HG03469 (cell line): ENCODE data around the gene AGT.
"Not testable (repeated sequence)": the region's sequence is repeated elsewhere in the genome, so short reads cannot be mapped to it uniquely, and the experiment has no call there.

ENCODE experiments used
- ATAC-seq: cut with Tn5 transposase; IDR thresholded peaks from one replicate; pipeline ENCODE4 v1.9.1; 2021; ENCODE audit warnings: mild to moderate bottlenecking, moderate library complexity, moderate number of reproducible peaks; ENCODE audit not compliant: unreplicated experiment

AGT gene

DNA sequence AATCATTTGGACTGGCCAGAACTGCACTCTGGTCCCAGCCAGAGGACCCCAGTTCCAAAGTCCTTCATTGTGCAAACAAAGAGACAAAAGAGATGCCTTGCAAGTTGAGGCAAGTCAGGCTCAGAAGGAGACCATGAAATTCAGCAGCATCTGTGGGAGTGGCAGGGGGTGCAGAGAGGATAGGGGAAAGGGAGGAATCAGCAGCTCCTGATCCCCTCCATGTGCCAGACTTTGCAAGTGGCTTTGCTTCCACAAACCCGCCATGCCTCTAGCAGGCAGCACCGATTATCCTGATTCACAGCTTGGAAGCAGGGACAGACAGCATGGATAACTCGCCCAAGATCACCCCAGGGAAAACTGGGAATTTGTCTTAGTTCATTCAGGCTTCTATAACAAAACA, 31.1 kb upstream of the AGT start:
- no peak for ATAC-seq

DNA sequence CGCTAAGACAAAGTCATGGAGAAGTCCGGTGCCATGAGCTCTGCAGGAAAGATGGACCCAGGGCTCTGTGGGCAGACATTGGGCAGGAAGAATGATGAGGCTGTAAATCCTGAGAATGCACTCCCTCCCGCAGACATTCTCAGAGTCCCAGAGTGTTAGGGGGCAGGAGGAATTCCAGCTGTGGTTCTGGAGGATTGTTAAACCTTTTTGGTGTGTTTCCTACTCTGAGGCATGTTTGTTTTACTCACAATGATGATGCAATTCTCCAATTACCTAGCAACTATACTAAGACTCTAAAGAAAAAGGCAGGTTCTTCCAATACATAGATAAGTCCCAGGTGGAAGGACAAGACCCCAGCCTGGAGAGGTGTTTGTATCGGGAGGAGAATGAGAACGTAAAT, 30.5 kb upstream of the AGT start:
- no peak for ATAC-seq

DNA sequence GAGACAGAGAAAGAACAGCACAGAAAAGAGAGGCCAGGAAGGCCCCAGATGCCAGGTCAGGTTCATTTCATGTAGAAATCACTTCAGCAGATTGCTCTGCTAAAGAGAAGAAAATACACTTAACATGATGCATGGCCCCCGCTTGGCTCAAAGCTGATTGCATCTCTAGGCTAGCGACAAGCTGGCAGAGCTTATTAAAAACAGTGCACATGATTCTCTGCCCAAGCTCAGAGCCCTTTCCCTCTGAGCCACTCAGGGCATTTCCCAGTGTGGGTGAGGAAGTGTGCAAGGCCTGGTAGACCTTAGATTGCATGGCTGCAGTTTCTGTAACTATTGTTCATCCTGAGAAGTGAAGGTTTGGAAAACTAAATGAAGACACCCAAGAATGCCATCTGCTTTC, 30.0 kb upstream of the AGT start:
- no peak for ATAC-seq

DNA sequence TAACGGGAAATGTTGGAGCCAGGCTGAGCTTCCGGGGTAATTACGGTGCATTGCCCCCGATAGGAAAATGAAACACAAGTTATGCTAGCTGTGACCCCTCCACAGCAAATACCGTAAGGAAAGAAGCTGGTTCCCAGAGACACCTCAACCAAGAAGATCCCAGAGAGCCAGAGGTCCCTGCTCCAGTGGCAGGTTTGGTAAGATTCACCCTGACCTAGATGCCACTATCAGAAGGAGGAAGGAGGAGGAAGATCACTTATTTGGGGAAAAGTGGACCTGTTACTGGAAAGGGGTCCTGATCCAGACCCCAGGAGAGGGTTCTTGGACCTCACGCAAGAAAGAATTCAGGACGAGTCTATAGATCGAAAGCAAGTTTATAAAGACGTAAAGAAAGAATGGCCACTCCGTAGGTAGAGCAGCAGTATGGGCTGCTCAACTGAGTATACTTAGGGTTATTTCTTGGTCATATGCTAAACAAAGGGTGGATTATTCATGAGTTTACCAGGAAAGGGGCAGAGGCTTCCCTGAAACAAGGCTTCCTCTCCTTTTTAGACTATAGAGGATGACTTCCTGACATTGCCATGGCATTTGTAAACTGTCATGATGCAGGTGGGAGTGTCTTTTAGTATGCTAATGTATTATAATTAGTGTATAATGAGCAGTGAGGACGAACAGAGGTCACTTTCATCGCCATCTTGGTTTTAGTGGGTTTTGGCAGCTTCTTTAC, 25.8 kb upstream of the AGT start:
- ATAC-seq, result no peak

DNA sequence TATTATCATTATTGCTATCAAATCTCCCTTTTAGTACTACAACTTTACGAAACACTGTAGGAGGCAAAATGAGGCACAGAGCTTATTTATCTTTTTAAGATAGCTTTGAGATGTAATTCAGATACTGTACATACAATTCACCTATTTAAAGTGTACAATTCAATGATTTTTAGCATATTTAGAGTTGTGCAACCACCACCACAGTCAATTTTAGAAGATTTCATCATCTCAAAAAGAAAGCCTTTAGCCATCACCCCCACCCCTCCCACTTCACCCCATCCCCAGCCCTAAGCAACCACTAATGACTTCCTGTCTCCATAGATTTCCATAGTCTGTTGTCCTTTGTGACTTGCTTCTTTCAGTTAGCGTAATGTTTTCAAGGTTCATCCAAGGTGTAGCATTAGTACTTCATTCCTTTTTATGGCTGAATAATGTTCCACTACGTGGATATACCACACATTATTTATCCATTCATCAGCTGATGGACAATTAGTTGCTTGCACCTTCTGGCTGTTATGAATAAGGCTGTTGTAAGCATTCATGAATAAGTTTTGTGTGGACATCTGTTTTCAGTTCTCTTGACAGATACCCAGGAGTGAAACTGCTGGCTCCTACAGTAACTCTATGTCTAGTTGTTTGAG, 23.8 kb upstream of the AGT start:
- ATAC-seq, result no peak

DNA sequence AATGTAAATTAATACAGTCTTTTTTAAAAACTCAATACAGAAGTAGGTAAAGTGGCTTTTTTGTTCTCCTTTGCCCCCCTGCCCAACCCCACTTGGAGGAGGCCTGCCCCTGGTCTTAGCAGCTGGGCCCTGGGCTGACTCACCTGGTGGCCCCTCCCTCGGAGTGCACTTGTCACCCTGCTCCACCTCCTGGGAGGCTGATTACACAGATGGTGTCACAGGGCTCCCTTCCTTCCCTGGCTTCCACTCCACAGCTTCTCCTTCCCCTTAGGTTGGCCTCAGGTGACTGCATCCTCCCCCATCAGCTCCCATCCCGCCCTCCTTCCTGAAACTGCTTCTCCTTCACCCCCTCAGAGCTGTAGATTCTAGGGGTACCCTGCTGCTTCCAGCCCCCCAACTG, 21.5 kb upstream of the AGT start:
- ATAC-seq, result no peak

DNA sequence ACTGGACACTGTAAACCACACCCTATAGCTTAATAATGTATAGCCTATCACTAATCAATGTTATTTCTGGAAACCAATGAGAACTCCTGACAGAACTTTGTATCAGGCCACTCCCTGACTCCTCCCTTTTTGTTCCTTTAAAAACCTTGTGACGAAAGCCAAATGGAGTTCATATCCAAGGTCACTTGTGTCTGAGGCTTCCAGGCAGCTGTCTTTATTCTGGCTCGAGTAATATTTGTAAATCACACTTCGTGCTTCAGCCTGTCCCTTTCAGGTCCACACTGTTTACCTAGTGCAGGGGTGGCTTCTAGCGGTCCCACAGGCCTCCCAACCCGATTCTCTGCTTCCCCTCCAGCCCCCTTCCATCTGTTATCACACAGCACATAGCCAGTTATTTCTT, 17.1 kb upstream of the AGT start:
- ATAC-seq, result no peak

DNA sequence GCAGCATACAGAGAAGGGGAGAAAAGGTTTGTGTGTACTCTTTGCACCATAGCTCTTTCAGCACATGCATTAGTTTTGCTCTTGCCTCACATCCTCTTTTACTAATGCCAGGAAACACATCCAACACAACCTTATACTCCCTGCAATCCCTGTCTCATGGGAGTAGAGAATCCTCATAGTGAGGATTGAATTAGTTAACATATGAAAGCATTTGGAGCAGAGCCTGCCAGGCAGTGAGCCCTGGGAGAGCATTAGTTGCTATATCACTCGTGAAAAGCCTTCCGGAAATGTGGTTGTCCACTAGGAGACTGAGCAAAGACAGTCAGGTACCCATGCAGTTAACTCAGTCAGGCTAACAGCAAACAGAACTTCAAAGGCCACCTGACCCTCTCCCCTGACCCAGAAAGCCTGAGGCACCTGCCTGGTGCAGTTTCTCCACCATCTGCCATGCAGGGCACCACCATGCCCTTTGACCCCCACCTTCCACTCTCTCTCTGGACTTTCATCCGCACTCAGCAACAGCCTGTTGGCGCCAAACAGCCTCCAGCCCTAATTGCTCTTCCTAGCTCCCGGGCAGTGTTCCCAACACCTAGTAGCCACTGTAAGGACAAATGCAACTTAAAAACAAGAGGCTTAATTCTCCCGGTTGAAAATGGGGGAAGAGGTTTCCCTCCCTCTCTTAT, 14.9 kb upstream of the AGT start:
- ATAC-seq, result no peak

DNA sequence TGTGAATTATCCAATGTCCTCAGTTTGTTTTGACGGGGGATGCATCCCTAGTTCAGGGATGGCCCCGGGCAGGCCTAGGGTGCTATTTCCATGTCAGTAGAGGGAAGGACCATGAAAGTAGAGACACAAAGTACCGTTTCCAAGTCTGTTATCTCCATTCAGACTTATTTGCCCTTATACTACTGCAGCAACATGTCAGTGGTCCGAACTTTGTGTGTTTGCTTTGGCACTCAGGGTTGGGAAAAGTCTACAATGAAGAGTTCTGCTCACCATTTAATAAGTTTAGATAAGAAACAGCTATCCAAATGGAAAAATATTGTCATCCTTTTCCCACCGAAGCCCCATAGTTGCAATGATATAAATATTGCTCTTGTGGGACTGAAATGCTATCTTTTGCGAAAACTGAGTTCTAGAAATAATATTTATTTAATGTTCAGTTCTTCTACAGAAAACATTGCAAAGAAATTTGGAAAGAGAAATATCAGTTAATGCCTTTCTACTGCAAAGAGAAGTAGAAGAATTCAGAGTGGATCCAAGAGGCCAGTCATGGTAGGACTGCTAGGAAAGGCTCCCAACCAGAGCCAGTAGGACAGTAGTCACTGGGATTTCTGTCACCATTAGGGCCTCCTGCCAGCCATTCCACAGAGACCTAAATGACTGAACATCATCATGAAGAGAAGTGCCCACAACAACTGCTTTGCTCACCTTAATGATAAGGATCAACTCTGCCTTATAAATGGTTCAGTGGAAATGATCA, 11.5 kb upstream of the AGT start:
- no peak for ATAC-seq

DNA sequence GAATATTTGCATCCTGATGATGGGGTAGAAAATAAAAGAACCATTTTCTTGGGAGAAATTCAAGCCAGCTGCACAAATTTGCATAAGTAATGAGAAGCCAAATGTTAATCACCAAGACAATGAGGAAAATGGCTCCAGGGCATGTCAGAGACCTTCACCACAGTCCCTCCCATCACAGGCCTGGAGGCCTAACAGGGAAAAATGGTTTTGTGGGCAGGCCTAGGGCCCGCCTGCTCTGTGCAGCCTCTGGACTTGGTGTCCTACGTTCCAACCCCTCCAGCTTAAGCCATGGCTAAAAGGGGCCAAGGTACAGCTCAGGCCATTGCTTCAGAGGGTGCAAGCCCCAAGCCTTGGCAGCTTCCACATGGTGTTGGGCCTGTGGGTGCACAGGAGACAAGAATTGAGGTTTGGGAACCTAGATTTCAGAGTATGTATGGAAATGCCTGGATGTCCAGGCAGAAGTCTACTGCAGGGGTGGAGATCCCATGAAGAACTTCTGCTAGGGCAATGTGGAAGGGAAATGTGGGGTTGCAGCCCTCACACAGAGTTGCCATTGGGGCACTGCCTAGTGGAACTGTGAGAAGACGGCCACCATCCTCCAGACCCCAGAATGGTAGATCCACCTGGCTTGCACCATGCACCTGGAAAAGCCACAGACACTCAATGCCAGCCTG, 8.1 kb upstream of the AGT start:
- ATAC-seq, result not testable (repeated sequence)

DNA sequence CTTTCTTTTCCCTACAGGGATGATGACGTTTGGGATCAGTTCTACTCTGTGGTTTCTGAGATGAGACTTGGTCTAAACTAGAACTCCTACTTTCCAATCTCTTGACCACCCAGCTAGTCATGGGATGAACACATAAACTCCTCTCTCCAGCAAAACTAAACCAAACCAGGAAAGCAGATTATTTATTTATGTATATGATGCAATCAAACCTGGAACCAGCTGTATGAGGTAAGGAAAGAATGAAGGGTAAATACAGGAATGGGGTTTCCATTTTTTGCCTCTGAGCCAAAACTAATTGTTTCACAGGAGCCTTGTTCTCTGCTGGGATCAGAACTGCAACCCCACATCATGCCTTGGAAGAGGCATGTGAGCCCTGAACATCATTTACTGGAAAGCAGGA, 3.3 kb upstream of the AGT start:
- no peak for ATAC-seq

DNA sequence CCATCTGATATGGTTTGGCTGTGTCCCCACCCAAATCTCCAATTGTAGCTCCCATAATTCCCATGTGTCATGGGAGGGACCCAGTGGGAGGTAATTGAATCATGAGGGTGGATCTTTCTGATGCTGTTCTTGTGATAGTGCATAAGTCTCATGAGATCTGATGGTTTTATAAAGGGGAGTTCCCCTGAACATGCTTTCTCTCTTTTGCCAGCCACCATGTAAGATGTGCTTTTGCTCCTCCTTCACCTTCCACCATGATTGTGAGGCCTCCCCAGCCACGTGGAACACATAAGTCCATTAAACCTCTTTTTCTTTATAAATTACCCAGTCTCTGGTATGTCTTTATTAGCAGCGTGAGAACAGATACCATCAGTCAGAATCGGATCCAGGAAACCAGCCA, 2.5 kb upstream of the AGT start:
- ATAC-seq, result not testable (repeated sequence)

DNA sequence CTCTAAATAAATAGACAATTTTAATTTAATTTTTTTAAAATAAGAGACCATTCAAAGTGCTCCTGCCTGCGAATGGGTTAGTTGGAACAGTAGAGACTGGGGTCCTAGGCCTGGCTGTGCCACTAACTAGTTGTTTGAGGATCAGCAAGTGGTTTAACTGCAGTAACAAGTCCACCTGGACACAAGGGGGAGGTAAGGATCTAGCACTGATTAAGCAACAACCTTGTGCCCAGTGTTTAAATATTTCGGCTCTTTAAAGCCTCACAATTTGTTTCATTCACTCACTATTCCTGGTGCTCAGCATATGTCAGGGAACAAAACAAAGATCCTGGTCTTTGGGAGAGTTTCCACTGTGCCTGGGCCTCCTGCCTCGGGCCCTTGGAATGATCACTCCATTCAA, 1.6 kb upstream of the AGT start:
- ATAC-seq, result no peak

DNA sequence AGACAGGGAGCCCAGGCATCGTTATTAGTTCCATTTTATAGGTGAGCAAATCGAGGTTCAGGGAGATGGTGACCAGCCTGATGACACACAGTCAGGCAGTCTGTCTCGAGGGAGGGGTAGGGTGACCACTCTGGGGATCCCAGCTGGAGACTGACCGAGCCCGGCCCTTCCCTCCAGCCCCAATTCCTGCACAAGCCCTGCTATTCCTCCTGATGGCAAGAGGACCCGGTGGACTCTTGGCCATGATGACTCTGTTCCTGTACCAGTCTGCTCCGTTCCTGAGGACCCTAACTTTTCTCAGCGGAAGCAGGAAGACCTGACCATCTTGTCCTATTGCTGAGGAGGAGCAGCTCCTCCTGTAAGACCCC, 391 bp downstream of the AGT start:
- ATAC-seq, result no peak

DNA sequence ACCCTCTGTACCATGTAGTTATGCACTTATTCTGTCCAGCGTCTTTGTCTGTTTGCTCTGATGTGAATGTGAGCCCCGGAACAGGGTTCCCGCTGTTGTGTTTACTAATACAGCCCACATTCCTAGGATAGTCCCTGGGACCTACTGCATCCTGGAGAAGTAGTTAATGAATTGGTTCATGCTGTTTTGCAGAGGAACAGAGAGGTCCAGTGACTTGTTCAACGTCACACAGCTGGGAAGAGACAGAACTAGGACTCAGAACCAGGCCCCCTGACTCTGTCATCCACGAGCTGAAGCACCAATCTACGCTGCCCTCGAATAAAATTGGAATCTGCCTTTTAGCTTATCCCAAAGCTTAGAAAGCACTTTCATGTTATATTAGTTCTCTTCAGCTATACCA, 784 bp downstream of the AGT start:
- ATAC-seq, result no peak

DNA sequence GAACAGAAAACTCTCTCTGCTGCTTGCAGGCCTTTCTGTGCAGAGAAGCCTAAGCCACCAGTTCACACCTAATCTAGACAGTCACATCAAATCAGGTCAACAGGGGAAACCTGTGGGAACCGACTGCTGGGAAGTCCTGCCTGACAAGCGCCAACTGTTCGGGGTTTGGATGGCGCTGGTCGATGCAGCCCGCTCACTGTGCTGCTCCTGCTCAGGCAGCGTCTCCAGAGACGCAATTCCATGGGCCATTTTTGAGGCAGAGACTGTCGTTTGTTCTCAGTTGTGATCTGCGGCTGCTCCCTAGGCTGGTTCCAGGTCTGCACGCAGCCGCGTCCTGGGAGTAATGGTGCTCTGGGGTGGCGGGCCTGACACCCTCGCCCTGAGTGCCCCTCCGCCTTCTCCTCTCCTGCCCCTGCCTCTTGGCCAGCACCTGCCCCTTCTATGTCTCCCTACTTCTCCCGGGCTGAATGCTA, 1.4 kb downstream of the AGT start:
- ATAC-seq, result no peak

DNA sequence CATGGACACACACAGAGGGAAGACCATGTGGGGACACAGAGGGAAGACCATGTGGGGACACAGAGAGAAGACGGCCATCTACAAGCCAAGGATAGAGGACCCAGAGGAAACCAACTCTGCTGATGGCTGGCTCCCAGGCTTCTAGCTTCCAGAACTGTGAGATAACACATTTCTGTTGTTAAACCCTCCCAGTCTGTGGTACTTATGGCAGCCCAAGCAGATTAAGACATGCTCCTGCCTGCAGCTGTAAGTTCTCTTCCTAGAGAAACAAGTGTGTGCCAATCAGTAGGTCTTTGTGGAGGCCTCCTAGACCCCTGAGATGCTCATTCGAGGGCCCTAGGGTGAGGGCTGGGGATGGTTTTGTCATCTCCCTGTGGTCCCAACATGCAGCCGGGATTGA, 2.7 kb downstream of the AGT start:
- no peak for ATAC-seq

DNA sequence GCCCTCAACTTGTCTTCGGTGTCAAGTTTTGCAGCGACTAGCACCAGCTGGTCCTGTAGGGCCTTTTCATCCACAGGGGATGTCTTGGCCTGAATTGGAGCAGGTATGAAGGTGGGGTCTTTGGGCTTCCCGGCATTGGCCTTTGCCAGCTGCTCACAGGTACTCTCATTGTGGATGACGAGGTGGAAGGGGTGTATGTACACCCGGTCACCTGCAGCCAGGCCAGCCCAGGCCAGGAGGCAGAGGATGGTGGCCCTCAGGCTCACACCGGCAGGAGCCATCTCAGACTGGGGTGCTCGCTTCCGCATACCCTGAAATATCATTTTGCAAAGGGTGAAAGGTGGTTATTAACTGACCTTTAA, 3.4 kb downstream of the AGT start:
- ATAC-seq, result no peak

DNA sequence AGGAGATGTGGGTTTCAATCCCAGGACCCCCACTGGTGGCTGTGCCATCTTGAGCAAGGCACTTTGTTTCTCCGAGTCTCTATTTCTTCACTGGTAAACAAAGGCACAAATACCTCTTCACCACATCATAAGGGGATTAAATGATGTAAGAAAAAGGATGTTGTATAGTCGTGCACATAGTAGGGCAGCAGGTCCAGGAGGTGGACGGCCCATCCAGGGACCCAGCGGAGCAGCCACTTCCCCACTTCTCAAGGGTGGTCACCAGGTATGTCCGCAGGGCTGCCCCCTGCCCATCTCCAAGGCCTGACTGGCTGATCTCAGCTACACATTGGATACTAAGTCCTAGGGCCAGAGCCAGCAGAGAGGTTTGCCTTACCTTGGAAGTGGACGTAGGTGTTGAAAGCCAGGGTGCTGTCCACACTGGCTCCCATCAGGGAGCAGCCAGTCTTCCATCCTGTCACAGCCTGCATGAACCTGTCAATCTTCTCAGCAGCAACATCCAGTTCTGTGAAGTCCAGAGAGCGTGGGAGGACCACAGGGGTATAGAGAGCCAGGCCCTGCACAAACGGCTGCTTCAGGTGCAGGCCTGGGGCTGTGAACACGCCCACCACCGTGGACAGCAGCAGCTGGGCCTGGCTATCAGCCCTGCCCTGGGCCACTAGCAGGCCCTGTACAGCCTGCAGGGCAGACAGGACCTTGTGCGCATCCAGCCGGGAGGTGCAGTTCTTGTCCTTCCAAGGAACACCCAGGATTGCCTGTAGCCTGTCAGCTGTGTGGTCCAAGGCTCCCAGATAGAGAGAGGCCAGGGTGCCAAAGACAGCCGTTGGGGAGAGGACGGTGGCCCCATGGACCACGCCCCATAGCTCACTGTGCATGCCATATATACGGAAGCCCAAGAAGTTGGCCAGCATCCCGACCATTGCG, 4.0 kb downstream of the AGT start:
- ATAC-seq, result no peak
